Type B pancreatic cell (in vitro differentiated cells): Measurements from ENCODE around the gene GPRASP1. TPM values are rescaled to one million over a fixed set of nuclear protein-coding genes. Genes with fewer than 3 reads are reported as not detected.

Experiments
- DNase-seq: peaks from one replicate; pipeline ENCODE4 v3.0.0; 2021; ENCODE audit warnings: mixed read lengths; ENCODE audit not compliant: unreplicated experiment; ENCODE audit errors: extremely low spot score
- H3K27ac Mint-ChIP-seq: 2 replicates; pipeline ENCODE4 v1.8.0; 2021; ENCODE audit warnings: mild to moderate bottlenecking, mixed read lengths
- H3K27me3 Mint-ChIP-seq: 2 replicates; pipeline ENCODE4 v1.8.0; 2021; ENCODE audit warnings: mixed read lengths
- H3K36me3 Mint-ChIP-seq: 2 replicates; pipeline ENCODE4 v1.8.0; 2021; ENCODE audit warnings: mixed read lengths
- H3K4me1 Mint-ChIP-seq: one replicate; pipeline ENCODE4 v1.8.0; 2021; ENCODE audit warnings: mixed read lengths; ENCODE audit not compliant: unreplicated experiment
- H3K4me3 Mint-ChIP-seq: 2 replicates; pipeline ENCODE4 v1.8.0; 2021; ENCODE audit warnings: mild to moderate bottlenecking, mixed read lengths
- H3K9me3 Mint-ChIP-seq: 2 replicates; pipeline ENCODE4 v1.8.0; 2021; ENCODE audit warnings: mixed read lengths
- CTCF ChIP-seq: fragments of 200-600 bp; sonication (generic); conservative IDR thresholded peaks from 2 replicates; pipeline ENCODE4 v1.5.0; 2021; ENCODE audit warnings: antibody characterized with exemption, mild to moderate bottlenecking
- total RNA-seq: library from RNA; stranded (reverse); gene quantifications from 2 replicates; pipeline ENCODE4 v1.2.1, GENCODE V29; 2021; ENCODE audit warnings: low replicate concordance

The GPRASP1 gene
- total RNA-seq, 1 donor from 2014 or later = 8.3 TPM

GRCh38 chrX:102684772-102685520, 33.7 kb downstream of the GPRASP1 start:
- TF ChIP-seq CTCF = no peak
- no peaks in the 10 kb centered on the region for H3K4me1 Mint-ChIP-seq
- no peaks in the 10 kb centered on the region for H3K9me3 Mint-ChIP-seq
- H3K4me3 Mint-ChIP-seq = no peak overlapping the region
- no peaks in the 10 kb centered on the region for H3K27me3 Mint-ChIP-seq
- H3K36me3 Mint-ChIP-seq = peaks cover 7% of the 10 kb centered on the region
- H3K27ac Mint-ChIP-seq = no peak overlapping the region
- no peak for DNase-seq

- Mint-ChIP-seq H3K36me3 (no peaks in the 10 kb centered on the region), H3K27me3 (no peaks in the 10 kb centered on the region), H3K27ac (no peak overlapping the region), H3K9me3 (peaks cover 5% of the 10 kb centered on the region), H3K4me3 (no peak overlapping the region), H3K4me1 (no peaks in the 10 kb centered on the region)
- no peak for DNase-seq
- no peak for TF ChIP-seq CTCF
Measured at GRCh38 chrX:102694749-102695148, 43.5 kb downstream of the GPRASP1 start.

GRCh38 chrX:102696306-102696705, 45.0 kb downstream of the GPRASP1 start:
- no peaks in the 10 kb centered on the region for H3K27me3 Mint-ChIP-seq
- no peak for TF ChIP-seq CTCF
- no peak overlapping the region for H3K27ac Mint-ChIP-seq
- DNase-seq = no peak
- no peaks in the 10 kb centered on the region for H3K4me1 Mint-ChIP-seq
- no peaks in the 10 kb centered on the region for H3K36me3 Mint-ChIP-seq
- no peak overlapping the region for H3K4me3 Mint-ChIP-seq
- H3K9me3 Mint-ChIP-seq = no peaks in the 10 kb centered on the region

GRCh38 chrX:102697494-102697893, 46.2 kb downstream of the GPRASP1 start:
- H3K4me1 Mint-ChIP-seq = no peaks in the 10 kb centered on the region
- DNase-seq = no peak
- H3K27ac Mint-ChIP-seq = no peak overlapping the region
- H3K27me3 Mint-ChIP-seq = no peaks in the 10 kb centered on the region
- H3K4me3 Mint-ChIP-seq = no peak overlapping the region
- no peaks in the 10 kb centered on the region for H3K36me3 Mint-ChIP-seq
- H3K9me3 Mint-ChIP-seq = no peaks in the 10 kb centered on the region
- TF ChIP-seq CTCF = no peak

Other genes with a start within 250 kb of the GPRASP1 start
- 0.17 and 0.64 TPM in 2 replicates for gene NXF2B, start 211.5 kb upstream of the GPRASP1 start, total RNA-seq
- gene TCP11X2, start 179.7 kb upstream of the GPRASP1 start, total RNA-seq = not detected in 2 replicates
- 13.2 and 109 TPM in 2 replicates for gene TMSB15A, start 134.7 kb upstream of the GPRASP1 start, total RNA-seq
- gene ARMCX5, start 52.0 kb upstream of the GPRASP1 start, total RNA-seq = 11.4 and 16.0 TPM in 2 replicates
- gene GPRASP2, start 61.0 kb downstream of the GPRASP1 start, total RNA-seq = 8.5 and 16.3 TPM in 2 replicates
- 3.8 and 9.1 TPM in 2 replicates for gene GPRASP3, start 69.3 kb downstream of the GPRASP1 start, total RNA-seq